HL-60/S4 treated with retinoic acid at 250 ng/mL for 4 days and 3 days (cell line): ENCODE data around the gene CCNY.
"Not testable (repeated sequence)": the region's sequence is repeated elsewhere in the genome, so short reads cannot be mapped to it uniquely, and the experiment has no call there.

Experiments used
- in situ Hi-C: fragments of 300-500 bp; cut with MboI; formaldehyde crosslinking; loops from 2 replicates; pipeline ENCODE4 v1.7.0; 2022; ENCODE audit warnings: low sequenced_read_pairs

Gene CCNY

DNA sequence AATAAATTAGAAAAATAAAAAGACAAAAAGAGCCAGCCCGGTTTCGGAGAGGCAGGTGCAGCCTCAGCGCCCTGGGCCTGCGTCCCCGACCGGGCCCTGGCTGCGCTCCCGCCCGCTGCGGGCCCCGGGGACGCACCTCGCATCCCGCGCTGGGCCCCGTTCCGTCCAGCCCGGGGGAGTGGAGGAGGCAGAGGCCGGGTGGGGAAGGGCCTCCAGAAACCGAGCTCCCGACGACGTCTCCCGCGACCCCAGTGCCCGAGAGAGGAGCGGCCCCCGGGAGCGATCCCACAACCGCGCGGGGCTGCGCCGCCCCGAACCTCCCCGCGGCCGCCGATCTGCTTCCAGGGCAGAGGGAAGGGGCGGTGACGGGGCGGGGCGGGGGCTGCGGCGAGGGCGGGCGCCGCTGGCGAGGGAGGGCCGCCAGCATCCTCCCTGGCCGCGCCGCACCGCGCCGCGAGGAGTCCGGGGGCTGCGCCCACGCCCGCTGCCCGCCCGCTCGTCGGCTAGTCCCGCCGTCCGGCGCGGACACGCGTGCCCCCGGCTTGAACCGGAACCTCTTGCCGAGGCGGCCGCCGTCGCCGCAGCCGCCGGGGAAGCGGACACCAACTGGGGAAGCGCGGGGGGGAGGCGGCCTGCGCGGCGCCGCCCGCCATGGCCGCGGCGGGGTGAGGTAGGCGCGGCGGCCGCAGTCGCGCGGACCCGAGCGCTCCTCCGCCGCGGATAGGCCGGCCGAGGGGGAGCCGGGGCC is at the start of gene CCNY:
TSS of gene CCNY (plus strand) at position 426 of the 748 bp plus-strand sequence. CDS start 545 bp downstream, outside the sequence.
- in situ Hi-C loops: no loop called here

- in situ Hi-C loops: no loop called here
Measured at GRCh38 chr10:35289198-35289597, 47.1 kb upstream of the CCNY start.

- in situ Hi-C loops: no loop called here
Measured at GRCh38 chr10:35294506-35294905, 41.8 kb upstream of the CCNY start.

DNA sequence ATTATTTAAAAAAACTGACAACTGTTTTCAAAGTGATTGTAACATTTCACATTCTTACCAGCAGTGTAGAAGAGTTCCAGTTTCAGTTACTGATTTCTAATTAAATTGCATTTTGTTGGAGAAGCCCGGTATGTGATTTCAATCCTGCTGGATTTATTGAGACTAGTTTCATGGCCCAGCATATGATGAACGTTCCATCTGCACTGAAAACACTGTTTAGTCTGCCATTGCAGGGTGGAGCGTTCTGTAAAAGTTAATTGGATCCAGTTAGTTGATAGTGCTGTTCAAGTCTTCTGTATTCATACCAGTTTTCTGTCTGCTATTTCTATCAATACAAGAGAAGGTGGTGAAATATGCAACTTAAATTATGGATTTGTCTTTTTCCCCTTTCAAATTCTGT is 37.3 kb upstream of the CCNY start:
- in situ Hi-C loops: no loop called here

GRCh38 chr10:35300063-35300699 is 36.1 kb upstream of the CCNY start:
- in situ Hi-C loops: no loop called here

DNA sequence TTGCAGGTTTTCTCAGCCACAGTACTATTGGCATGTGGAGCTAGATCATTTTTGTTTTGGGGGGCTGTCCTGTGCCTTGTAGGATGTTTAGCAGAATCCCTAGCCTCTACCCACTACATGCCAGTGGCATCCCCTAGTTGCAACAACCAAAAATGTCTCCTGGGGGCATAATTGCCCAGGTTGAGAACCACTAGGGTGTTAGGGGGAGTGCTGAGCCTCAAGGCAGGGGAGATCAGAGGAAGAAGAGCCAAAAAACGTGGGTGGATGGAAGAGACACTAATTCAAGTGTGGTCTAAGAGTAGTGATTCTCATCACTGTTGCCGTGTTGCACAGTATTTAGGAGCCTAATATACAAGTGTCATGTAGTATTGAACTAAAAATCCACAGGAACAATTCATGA is 31.7 kb upstream of the CCNY start:
- in situ Hi-C loops: no loop called here

GRCh38 chr10:35306852-35307251 is 29.5 kb upstream of the CCNY start:
- in situ Hi-C loops: no loop called here

GRCh38 chr10:35307297-35307696 is 29.0 kb upstream of the CCNY start:
- in situ Hi-C loops: no loop called here

GRCh38 chr10:35308809-35309208 is 27.5 kb upstream of the CCNY start:
- in situ Hi-C loops: no loop called here

DNA sequence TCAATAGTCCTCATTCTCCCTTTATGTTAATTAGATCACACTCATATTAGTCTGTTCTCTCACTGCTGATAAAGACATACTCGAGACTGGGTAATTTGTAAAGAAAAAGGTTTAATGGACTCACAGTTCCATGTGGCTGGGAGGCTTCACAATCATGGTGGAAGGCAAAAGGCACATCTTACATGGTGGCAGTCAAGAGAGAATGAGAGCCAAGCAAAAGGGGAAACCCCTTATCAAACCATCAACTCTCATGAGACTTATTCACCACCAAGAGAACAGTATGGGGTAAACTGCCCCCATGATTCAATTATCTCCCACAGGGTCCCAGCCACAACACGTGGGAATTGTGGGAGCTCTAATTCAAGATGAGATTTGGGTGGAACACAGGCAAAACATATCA is 22.2 kb upstream of the CCNY start:
- in situ Hi-C loops: not testable (repeated sequence)

DNA sequence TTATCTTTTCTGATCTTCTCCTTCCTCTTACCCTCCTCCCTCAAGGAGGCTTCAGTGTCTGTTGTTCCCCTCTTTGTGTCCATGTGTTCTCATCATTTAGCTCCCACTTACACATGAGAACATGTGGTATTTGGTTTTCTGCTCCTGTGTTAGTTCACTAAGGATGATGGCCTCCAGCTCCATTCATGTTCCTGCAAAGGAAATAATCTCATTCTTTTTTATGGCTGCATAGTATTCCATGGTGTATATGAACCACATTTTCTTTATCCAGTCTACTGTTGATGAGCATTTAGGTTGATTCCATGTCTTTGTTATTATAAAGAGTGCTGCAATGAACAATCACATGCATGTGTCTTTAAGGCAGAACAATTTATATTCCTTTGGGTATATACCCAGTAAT is 21.1 kb upstream of the CCNY start:
- in situ Hi-C loops: not testable (repeated sequence)

DNA sequence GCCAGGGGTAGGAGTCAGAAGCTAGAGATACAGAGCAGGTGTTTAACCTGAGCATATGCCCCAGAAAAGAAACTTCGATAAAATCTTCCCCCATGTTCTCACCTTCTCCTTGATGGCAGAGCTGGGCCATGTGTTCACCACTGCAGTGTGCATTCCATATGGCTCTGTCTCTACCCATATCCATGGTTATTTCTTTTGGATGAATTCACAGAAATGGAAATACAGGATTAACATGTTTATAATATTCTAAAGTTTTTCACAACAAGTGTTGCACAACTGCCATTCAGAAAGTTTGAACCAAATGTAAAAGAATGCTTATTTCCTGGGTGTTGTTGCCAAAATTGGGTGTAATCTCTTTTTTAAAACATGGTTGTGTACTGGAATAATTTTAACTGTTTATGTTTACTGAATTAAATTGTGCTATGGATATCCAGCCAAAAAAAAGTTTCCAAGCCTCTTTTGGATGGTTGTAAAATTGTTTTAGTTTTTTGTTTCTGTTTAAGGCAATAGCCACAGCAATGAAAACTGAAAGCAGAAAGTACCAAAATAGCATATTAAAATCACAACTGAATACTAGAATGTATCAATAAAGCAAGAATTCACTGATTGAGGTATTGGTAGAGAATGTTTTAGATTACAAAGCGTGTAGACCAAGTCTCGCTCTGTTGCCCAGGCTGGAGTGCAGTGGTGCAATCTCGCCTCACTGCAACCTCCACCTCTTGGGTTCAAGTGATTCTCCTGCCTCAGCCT is 19.9 kb upstream of the CCNY start:
- in situ Hi-C loops: no loop called here

- in situ Hi-C loops: no loop called here
Measured at GRCh38 chr10:35318551-35318950, 17.8 kb upstream of the CCNY start.

DNA sequence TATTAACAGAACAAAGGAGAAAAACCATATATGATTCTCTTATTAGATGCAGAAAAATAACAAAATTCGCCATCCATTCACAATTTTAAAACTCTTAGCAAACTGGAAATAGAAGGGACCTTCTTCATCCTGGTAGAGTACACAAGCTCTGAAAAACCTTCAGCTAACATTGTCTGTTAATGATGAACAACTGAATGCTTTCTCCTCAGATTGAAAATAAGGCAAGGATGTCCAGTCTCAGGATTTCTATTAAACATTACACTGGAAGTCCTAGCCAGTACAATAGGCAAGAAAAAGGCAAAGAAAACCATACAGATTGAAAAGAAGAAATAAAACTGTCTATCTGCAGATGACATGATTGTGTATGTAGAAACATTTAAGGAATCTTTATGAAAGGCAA is 16.0 kb upstream of the CCNY start:
- in situ Hi-C loops: no loop called here

GRCh38 chr10:35322636-35323035 is 13.7 kb upstream of the CCNY start:
- in situ Hi-C loops: no loop called here

DNA sequence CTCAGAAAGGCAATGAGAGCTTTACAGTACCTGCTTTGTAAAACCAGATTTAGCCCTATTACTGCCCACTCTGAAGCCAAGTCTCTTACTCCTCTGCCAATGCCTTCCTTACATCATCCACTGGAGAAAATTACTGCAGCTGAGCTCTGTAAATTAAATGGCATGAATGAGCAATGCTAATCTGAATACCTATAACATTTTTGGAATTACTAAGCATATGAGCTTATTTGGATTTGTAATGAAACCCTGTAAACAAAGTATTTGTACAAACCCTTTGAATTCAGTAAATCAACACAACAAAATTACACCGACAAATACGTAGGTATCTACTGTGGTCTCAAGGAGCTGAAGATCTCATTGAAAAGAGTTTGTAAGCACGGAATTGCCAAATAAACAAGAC is 12.1 kb upstream of the CCNY start:
- in situ Hi-C loops: no loop called here

GRCh38 chr10:35326466-35327235 is 9.7 kb upstream of the CCNY start:
- in situ Hi-C loops: no loop called here

DNA sequence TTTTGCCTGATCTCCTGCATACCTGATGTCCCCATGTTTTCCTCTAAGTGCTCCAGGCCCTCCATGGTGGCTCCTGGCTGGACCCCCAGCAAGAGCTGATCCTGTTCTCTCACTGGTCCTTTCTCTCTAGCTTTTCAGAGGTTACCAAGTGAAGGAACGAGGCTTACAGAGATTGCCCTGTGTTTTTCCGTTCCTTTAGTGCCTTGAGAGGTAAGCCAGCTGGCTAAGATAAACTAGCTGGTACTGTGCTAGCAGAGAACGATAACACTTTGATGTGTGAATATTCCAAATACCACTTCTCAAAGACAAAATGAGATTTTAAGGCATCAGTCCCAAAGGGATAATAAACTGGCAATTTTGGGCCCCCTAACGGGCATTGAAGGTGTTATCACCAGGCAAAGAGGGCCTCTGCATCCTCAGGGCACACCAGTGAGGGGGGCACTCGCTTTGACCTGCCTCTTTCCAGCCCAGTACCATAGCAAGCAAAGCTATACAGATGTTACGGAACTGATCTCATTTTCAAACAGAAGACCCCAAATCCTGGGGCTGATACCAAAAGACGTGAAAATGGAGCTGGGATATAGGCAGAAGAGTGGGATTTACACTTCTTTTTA is 8.4 kb upstream of the CCNY start:
- in situ Hi-C loops: no loop called here

DNA sequence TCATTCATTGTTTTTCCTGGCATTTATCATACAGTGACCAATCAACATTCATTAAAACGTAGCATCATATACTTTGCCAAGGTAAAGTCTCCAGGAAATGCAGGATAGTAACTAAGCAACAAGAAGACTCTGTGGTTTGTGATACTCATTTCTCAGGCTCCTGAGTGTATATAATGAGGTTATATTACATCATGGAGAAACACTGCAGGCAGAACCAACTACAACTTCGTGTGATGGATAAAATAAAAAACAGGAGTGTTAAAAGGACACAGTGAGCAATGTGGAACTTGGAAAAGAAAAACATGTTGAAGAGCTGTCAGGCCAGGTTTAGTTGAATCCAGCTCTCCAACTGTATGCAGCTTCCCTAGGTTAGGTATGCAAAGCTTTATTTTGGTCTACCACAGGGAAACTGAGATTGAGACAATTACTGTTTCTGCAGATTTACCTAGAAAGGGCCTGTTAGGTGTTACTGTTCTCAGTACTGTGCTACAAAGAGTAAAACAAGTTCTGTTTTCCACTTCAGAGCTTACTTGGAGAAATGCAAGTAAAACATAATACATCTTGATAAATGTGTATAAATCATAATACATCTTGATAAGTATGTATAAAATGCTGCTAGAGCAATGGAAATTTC is 7.8 kb upstream of the CCNY start:
- in situ Hi-C loops: no loop called here

GRCh38 chr10:35329520-35329919 is 6.8 kb upstream of the CCNY start:
- in situ Hi-C loops: no loop called here
